ENCODE data around the gene CTTNBP2NL.

The CTTNBP2NL gene

DNA sequence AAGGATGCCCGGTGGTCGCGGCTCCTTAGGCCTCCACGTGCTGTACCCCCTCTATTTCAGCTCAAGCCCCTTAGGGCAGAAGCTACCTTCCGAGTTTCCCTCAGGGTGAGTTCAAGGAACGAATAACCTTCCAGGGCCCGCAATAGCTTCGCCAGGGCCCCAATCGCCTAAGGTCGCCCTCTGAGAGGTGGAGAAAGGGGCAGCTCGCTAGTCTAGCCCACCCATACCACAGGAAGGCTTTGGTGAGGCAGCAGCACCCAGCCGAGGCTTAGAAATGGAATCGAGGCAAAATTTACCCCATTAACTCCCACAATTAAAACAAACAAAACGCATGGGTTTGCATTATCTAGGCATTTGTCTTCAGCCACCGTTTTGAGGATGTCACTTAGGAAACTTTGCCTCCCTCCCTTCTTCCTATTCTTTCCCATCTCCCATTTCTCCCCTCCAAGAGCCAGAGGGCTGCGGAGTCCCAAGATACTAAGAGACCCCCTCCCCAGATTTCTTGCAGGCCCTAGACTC is 113.7 kb downstream of the CTTNBP2NL start:
- no peak overlapping the region for H3K4me3 ChIP-seq (ENCODE audit: low read depth, low read length)
- no peak for TF ChIP-seq CTCF (IDR thresholded peaks at IDR 0.05; ENCODE audit: insufficient read depth, low read depth, low read length, missing control alignments)
- no peak for DNase-seq (ENCODE audit: low read depth)

GRCh38 chr1:112510340-112510739 is 114.3 kb downstream of the CTTNBP2NL start:
- no peak for TF ChIP-seq CTCF (IDR thresholded peaks at IDR 0.05; ENCODE audit: insufficient read depth, low read depth, low read length, missing control alignments)
- no peak for DNase-seq (ENCODE audit: low read depth)
- H3K4me3 ChIP-seq (ENCODE audit: low read depth, low read length), result no peak overlapping the region

All from GM12865 (cell line).